RWPE2 (cell line): Measurements from ENCODE around the gene OR51M1.
"Not testable (repeated sequence)": the region's sequence is repeated elsewhere in the genome, so short reads cannot be mapped to it uniquely, and the experiment has no call there.

Source experiments
- ATAC-seq: fragments of 200-7000 bp; cut with Tn5 transposase; 3 replicates; pipeline ENCODE4 v1.9.1; 2021; ENCODE audit warnings: low read depth
- DNase-seq: peaks from one replicate; pipeline ENCODE4 v3.0.0-alpha.2; 2020; ENCODE audit warnings: low spot score
- H3K27ac ChIP-seq: fragments of 450-650 bp; 2 replicates; pipeline ENCODE4 v1.5.1; 2017; ENCODE audit warnings: mild to moderate bottlenecking; ENCODE audit not compliant: poor library complexity, severe bottlenecking
- H3K27me3 ChIP-seq: fragments of 250-450 bp; sonication (Bioruptor Pico); 2 replicates; pipeline ENCODE4 v1.5.1; 2021; ENCODE audit warnings: mild to moderate bottlenecking, moderate library complexity; ENCODE audit not compliant: insufficient read depth, poor library complexity, severe bottlenecking
- H3K36me3 ChIP-seq: fragments of 250-450 bp; sonication (Bioruptor Pico); 2 replicates; pipeline ENCODE4 v1.5.1; 2020; ENCODE audit warnings: low read depth, mild to moderate bottlenecking, moderate library complexity
- H3K4me1 ChIP-seq: fragments of 250-450 bp; sonication (Bioruptor Pico); 2 replicates; pipeline ENCODE4 v1.5.1; 2021; ENCODE audit warnings: mild to moderate bottlenecking, moderate library complexity; ENCODE audit not compliant: insufficient read depth, poor library complexity, severe bottlenecking
- H3K4me3 ChIP-seq: fragments of 250-450 bp; sonication (Bioruptor Pico); 2 replicates; pipeline ENCODE4 v1.5.1; 2021; ENCODE audit warnings: mild to moderate bottlenecking, moderate library complexity; ENCODE audit not compliant: severe bottlenecking
- H3K9me3 ChIP-seq: fragments of 250-450 bp; sonication (Bioruptor Pico); 2 replicates; pipeline ENCODE4 v1.5.1; 2021; ENCODE audit warnings: mild to moderate bottlenecking, moderate library complexity; ENCODE audit not compliant: severe bottlenecking
- CTCF ChIP-seq: fragments of 450-650 bp; IDR thresholded peaks from one replicate; pipeline ENCODE4 v1.5.1; 2017; ENCODE audit warnings: mild to moderate bottlenecking, moderate library complexity; ENCODE audit not compliant: poor library complexity, severe bottlenecking

Gene OR51M1

GRCh38 chr11:5351208-5351607 is 32.4 kb upstream of the OR51M1 start, which contains the start of gene OR51B6:
OR51B6 (plus strand) TSS chr11:5351508; CDS start chr11:5351508, 0 bp downstream.
- no peak for TF ChIP-seq CTCF
- H3K4me3 ChIP-seq, result no peak within 1 kb of the TSS
- ATAC-seq, result no peak
- H3K9me3 ChIP-seq, result no peaks in the 10 kb centered on the region
- no peak within 1 kb of the TSS for H3K27ac ChIP-seq
- no peaks in the 10 kb centered on the region for H3K36me3 ChIP-seq
- H3K4me1 ChIP-seq, result no peaks in the 10 kb centered on the region
- H3K27me3 ChIP-seq, result no peaks in the 10 kb centered on the region
- no peak for DNase-seq

GRCh38 chr11:5356031-5356430 is 27.6 kb upstream of the OR51M1 start:
- not testable (repeated sequence) for H3K27ac ChIP-seq, H3K4me3 ChIP-seq, H3K4me1 ChIP-seq, DNase-seq, H3K27me3 ChIP-seq, H3K9me3 ChIP-seq, ATAC-seq, H3K36me3 ChIP-seq

- Histone ChIP-seq H3K36me3 (no peaks in the 10 kb centered on the region), H3K27me3 (no peaks in the 10 kb centered on the region), H3K27ac (no peak overlapping the region), H3K9me3 (no peaks in the 10 kb centered on the region), H3K4me3 (no peak overlapping the region), H3K4me1 (no peaks in the 10 kb centered on the region)
- no peak for TF ChIP-seq CTCF
- no peak for ATAC-seq
- DNase-seq, result no peak
Measured at GRCh38 chr11:5362017-5362625, 21.5 kb upstream of the OR51M1 start.

GRCh38 chr11:5363679-5364078 is 19.9 kb upstream of the OR51M1 start:
- ATAC-seq (no peak), DNase-seq (no peak)
- Histone ChIP-seq H3K36me3 (no peaks in the 10 kb centered on the region), H3K4me3 (no peak overlapping the region), H3K4me1 (no peaks in the 10 kb centered on the region), H3K9me3 (no peaks in the 10 kb centered on the region), H3K27ac (no peak overlapping the region), H3K27me3 (no peaks in the 10 kb centered on the region)
- no peak for TF ChIP-seq CTCF

- Histone ChIP-seq H3K27me3 (no peaks in the 10 kb centered on the region), H3K4me1 (no peaks in the 10 kb centered on the region), H3K9me3 (no peaks in the 10 kb centered on the region), H3K36me3 (no peaks in the 10 kb centered on the region), H3K27ac (no peak overlapping the region), H3K4me3 (no peak overlapping the region)
- no peak for TF ChIP-seq CTCF
- ATAC-seq (no peak), DNase-seq (no peak)
Measured at GRCh38 chr11:5364214-5364613, 19.4 kb upstream of the OR51M1 start.

- not testable (repeated sequence) for H3K27ac ChIP-seq, DNase-seq, H3K27me3 ChIP-seq, H3K9me3 ChIP-seq, ATAC-seq, H3K4me1 ChIP-seq, H3K36me3 ChIP-seq, H3K4me3 ChIP-seq
Measured at GRCh38 chr11:5366365-5366764, 17.2 kb upstream of the OR51M1 start.
